ENCODE measurements around the gene TRAPPC3L.
A peak's percentile ranks its signal among the peaks of the same experiment; 100 is the strongest.

The TRAPPC3L gene

DNA sequence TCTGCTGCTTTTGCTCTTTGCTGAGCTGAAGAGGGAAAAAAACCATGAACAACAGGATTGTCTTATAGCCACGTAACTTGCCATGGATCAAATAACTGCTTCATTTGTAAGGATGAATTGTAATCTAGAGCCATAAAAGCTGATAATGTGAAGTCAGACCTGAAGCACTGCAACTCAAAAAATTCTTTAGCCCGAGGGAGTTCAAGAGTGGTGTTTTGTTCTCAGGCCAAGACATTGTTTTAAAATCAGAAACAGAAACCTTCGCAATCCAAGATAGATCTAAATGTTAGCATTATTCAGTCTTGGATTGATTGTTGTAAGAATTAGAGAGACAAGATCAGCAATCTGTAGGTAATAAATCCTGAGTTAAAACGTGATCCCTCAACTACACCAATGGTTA, at the start of gene TRAPPC3L:
Gene TRAPPC3L (minus strand): TSS at position 34 of the 400 bp plus-strand sequence. CDS start 170 bp downstream, outside the sequence.
- no peak for DNase-seq
- in situ Hi-C loops (cut with HindIII; ENCODE audit: low pct_ligation_motif_present, low pct_unique_long_range_greater_than_20kb, low sequenced_read_pairs) = loop anchor here (25.0 kb wide), 1 partner anchor 258 kb away; the partner anchor contains the start of gene TSPYL1

GRCh38 chr6:116595247-116595646, 49.8 kb upstream of the TRAPPC3L start:
- in situ Hi-C loops (cut with HindIII; ENCODE audit: low pct_ligation_motif_present, low pct_unique_long_range_greater_than_20kb, low sequenced_read_pairs) = no loop called here
- no peak for DNase-seq

- no peak for DNase-seq
- in situ Hi-C loops (cut with HindIII; ENCODE audit: low pct_ligation_motif_present, low pct_unique_long_range_greater_than_20kb, low sequenced_read_pairs) = no loop called here
These were observed 41.3 kb upstream of the TRAPPC3L start for GRCh38 chr6:116586738-116587137.

GRCh38 chr6:116586276-116586675, 40.8 kb upstream of the TRAPPC3L start:
- no peak for DNase-seq
- in situ Hi-C loops (cut with HindIII; ENCODE audit: low pct_ligation_motif_present, low pct_unique_long_range_greater_than_20kb, low sequenced_read_pairs) = no loop called here

- in situ Hi-C loops (cut with HindIII; ENCODE audit: low pct_ligation_motif_present, low pct_unique_long_range_greater_than_20kb, low sequenced_read_pairs) = no loop called here
- no peak for DNase-seq
These were observed 34.7 kb upstream of the TRAPPC3L start for GRCh38 chr6:116580198-116580597.

DNA sequence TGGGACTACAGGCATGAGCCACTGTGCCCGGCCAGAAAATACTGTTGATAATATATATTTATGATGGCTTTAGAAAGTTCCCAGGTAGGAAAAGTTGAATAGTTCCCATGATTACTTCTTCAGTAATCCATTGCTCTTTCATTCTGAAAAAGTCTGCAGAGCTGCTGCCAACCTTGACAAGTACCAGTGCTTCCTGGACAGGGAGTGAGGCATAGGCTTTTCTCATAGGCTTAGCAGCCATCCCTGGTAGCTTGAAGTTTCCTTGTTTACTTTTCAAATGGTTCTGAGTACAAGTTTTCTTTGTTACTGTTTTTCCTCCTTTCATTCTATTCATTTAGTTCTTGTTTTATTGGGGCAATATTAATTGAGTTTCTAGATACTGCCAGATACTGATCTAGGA, 33.7 kb upstream of the TRAPPC3L start:
- in situ Hi-C loops (cut with HindIII; ENCODE audit: low pct_ligation_motif_present, low pct_unique_long_range_greater_than_20kb, low sequenced_read_pairs) = no loop called here
- DNase-seq = no peak

- DNase-seq = no peak
- in situ Hi-C loops (cut with HindIII; ENCODE audit: low pct_ligation_motif_present, low pct_unique_long_range_greater_than_20kb, low sequenced_read_pairs) = no loop called here
These were observed 32.9 kb upstream of the TRAPPC3L start for GRCh38 chr6:116578335-116578734.

DNA sequence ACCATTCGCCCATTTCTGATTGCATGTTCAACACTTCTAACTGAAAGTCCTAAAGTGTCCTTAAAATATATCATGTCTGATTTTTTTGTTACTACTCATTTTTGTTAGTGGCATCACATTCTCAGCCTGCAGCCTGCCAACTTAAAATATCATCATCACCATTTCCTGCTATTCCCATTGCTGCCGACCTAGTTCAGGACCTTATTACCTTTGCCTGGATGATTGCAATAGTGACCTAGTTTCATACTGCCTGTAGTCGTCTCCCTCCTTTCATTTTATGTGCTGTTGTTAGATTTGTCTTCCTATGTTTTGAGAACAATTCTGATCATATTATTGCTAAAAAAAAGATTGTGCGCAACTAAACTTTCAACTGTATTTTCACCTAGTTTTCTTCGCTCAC, 32.0 kb upstream of the TRAPPC3L start:
- in situ Hi-C loops (cut with HindIII; ENCODE audit: low pct_ligation_motif_present, low pct_unique_long_range_greater_than_20kb, low sequenced_read_pairs) = no loop called here
- no peak for DNase-seq

DNA sequence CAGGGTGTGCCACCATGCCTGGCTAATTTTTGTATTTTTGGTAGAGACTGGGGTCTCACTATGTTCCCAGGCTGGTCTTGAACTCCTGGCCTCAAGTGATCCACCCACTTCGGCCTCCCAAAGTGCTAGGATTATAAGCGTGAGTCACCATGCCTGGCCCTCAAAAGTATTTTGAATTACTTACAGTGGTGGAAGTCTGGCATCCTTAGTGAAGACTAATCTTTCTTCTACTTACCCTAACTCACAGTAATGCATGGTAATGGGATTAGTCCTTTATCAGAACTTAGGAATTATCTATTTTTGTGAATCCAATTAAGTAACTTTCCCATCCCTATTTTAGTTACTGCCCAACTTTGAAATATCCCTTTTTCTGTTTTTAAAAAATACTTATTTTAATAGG, 29.7 kb upstream of the TRAPPC3L start:
- no peak for DNase-seq
- in situ Hi-C loops (cut with HindIII; ENCODE audit: low pct_ligation_motif_present, low pct_unique_long_range_greater_than_20kb, low sequenced_read_pairs) = no loop called here

- in situ Hi-C loops (cut with HindIII; ENCODE audit: low pct_ligation_motif_present, low pct_unique_long_range_greater_than_20kb, low sequenced_read_pairs) = no loop called here
- peak; percentile 48 for DNase-seq
These were observed 26.7 kb upstream of the TRAPPC3L start for GRCh38 chr6:116572162-116572561.

DNA sequence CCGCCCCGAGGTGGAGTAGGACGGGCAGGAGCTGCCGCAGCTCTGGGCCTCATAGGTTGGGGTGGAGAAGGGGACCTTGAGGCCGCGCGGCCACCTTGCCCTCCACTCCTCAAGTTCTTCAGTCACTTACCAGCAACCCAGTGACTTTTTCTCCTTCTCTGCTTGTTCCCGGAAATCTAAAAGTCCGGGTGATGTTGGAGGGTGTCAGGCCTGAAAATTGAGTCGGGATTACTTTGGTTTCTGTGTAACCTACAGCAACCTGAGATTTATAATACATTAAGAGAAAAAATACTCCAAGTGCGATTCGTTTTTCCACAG, 26.2 kb upstream of the TRAPPC3L start:
- no peak for DNase-seq
- in situ Hi-C loops (cut with HindIII; ENCODE audit: low pct_ligation_motif_present, low pct_unique_long_range_greater_than_20kb, low sequenced_read_pairs) = no loop called here

DNA sequence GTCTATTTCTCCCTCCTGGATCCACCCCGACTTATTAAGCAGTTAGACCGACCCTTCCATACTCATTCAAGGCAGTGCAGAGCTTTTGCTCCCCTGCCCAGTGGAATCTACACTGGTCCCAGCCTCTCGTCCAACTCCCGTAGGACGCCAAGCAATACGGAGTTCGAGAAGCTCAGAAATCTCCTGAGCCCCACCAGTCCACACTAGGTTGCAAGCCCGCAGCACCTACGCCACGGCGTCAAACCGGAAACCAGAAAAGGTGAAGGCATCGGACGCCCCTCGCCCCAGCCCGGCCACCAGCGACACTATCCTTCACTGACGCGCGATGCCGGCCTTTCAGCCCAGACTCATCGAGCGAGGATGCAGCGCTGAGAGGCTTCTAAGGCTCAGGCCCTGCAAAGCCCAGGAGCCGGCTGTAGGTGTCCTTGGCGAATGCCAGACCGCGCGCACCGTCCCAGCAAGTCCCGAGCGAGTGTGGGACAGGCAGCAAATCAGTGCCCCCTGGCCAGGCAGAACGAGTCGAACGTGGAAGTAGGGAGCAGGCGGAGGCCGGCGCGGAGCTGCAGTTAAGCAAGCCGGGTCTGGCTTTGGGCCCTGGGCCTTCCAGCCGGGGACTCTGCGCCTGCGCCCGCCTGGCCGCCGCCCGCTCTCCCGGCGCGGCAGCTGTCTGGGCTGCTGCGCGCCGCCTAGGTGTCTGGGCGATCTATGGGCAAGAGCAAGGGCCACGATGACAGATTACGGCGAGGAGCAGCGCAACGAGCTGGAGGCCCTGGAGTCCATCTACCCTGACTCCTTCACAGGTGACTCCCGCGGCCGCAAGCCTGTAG, 25.6 kb upstream of the TRAPPC3L start, which contains the start of gene RWDD1:
Gene RWDD1 (plus strand): TSS at position 649 of the 827 bp plus-strand sequence. CDS start 79 bp downstream, at position 728.
- peak; percentile 97 for DNase-seq
- in situ Hi-C loops (cut with HindIII; ENCODE audit: low pct_ligation_motif_present, low pct_unique_long_range_greater_than_20kb, low sequenced_read_pairs) = no loop called here

GRCh38 chr6:116568821-116569755, 23.6 kb upstream of the TRAPPC3L start:
- in situ Hi-C loops (cut with HindIII; ENCODE audit: low pct_ligation_motif_present, low pct_unique_long_range_greater_than_20kb, low sequenced_read_pairs) = no loop called here
- DNase-seq = no peak

DNA sequence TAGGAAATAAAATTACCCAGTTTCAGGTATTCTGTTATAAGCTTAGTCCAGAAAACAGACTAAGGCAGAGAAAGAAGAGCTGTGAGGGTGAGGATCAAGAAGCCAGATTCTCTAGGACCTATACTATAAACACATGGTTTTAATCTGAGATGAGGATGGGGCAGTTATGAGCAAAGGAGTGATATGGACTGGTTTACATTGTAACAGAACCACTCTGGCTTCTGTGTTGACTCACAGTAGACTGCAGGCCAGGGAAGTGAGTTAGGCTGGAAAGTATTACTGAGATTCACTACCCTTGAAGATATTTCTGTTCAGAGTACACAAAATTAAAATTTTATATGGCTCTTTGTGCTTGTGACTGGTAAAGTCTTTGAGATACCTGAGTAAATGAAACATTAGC, 22.6 kb upstream of the TRAPPC3L start:
- no peak for DNase-seq
- in situ Hi-C loops (cut with HindIII; ENCODE audit: low pct_ligation_motif_present, low pct_unique_long_range_greater_than_20kb, low sequenced_read_pairs) = no loop called here

- in situ Hi-C loops (cut with HindIII; ENCODE audit: low pct_ligation_motif_present, low pct_unique_long_range_greater_than_20kb, low sequenced_read_pairs) = no loop called here
- no peak for DNase-seq
These were observed 19.7 kb upstream of the TRAPPC3L start for GRCh38 chr6:116564921-116565872.

GRCh38 chr6:116564311-116564710, 18.8 kb upstream of the TRAPPC3L start:
- DNase-seq = no peak
- in situ Hi-C loops (cut with HindIII; ENCODE audit: low pct_ligation_motif_present, low pct_unique_long_range_greater_than_20kb, low sequenced_read_pairs) = no loop called here

DNA sequence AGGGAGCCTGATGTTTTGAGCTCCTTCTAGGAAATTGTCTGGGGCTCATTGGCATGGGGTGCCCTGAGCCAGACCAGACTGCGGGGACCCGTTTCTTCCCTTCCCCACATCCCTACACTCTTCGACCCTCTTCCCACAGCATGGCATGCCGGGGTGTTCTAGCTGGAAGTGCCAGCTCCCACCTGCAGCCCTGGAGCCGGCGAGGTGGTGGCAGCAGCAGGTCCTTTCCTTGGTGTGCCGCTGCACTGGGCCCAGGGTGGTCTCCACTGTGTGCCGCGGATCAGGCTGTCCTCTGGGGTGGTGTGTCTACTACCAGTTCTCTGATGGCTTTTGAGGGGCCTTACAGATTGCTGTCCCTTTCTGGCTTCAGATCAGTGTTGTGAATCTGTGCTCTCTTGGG, 18.3 kb upstream of the TRAPPC3L start:
- in situ Hi-C loops (cut with HindIII; ENCODE audit: low pct_ligation_motif_present, low pct_unique_long_range_greater_than_20kb, low sequenced_read_pairs) = no loop called here
- no peak for DNase-seq

- no peak for DNase-seq
- in situ Hi-C loops (cut with HindIII; ENCODE audit: low pct_ligation_motif_present, low pct_unique_long_range_greater_than_20kb, low sequenced_read_pairs) = no loop called here
These were observed 17.1 kb upstream of the TRAPPC3L start for GRCh38 chr6:116562614-116563013.
